Sciatic nerve (tissue), 2 donors: ENCODE measurements around the gene SLC51B. TPM values are rescaled to one million over a fixed set of nuclear protein-coding genes. Genes with fewer than 3 reads are reported as not detected.

Experiments used
- ATAC-seq: fragments of 200-7000 bp; cut with Tn5 transposase; one replicate; pipeline ENCODE4 v1.9.1; 2020; ENCODE audit warnings: mild to moderate bottlenecking, moderate library complexity
- DNase-seq: peaks from one replicate; pipeline ENCODE4 v3.0.0-alpha.2; 2020; ENCODE audit warnings: low spot score
- intact Hi-C: fragments of 100-400 bp; cut with DNase I; formaldehyde crosslinking; loops from one replicate; pipeline ENCODE4 v1.14.2; 2022
- total RNA-seq: library from RNA; stranded (reverse); fragmentation: NEBNext Ultra II Directional; extraction: Animal tissue kit (Norgen Biotek cat#: 25700); gene quantifications from one replicate; pipeline ENCODE4 v1.2.1, GENCODE V29; 2021
- donor health status: DM: no; HTN: no; CAD: no.
- donor health status: DM: no; HTN: no; CAD: no.

Gene SLC51B
- total RNA-seq, 1 donor from 2014 or later = 0.53 TPM

- DNase-seq (no peak), ATAC-seq (no peak)
- intact Hi-C loops = no loop called here
Measured at GRCh38 chr15:65077291-65077980, 32.2 kb downstream of the SLC51B start.

GRCh38 chr15:65077981-65078352, 32.8 kb downstream of the SLC51B start:
- ATAC-seq (peak; percentile 84), DNase-seq (peak; percentile 85)
- intact Hi-C loops = no loop called here

DNA sequence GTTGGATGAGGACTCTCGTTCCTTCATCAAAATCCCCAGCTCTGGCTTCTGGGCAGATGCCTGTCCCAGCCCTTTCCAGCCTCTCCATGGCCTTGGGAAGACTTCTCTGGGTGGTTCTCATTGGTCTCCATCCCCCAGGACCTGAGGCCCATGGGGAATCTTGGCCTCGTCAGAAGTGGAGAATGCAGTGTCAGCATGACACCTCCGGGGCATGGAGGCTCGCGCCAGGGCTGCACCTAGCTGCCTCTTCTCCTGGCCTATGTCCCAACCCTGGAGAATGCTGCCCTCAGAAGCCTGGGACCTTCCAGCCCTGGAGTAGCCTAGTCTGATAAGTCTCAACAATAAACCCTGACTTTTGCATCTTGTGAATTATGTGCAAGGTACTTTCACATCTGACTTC, 34.4 kb downstream of the SLC51B start:
- no peak for DNase-seq
- intact Hi-C loops = no loop called here
- no peak for ATAC-seq

- no peak for ATAC-seq
- no peak for DNase-seq
- intact Hi-C loops = no loop called here
Measured at GRCh38 chr15:65081270-65081669, 36.1 kb downstream of the SLC51B start.

DNA sequence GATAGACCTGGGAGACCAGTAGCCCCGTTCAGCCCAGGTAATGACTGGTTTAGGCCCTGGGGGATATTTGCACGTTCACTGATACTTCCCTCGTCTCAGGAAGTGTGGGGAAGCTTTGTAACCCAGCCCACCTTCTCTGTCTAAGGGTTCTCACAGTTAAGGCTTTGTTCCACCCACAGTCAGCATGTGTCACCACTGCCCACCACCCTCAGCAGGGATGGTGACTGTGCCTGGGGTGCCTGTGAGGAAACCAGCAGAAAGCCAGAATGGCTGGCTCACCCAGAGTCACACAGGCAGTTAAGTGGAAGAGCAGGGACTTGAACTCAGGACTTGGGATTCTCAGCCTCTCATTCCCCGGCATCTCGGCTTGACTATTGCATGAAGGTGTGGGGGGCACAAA, 36.6 kb downstream of the SLC51B start:
- intact Hi-C loops = no loop called here
- ATAC-seq (no peak), DNase-seq (no peak)

DNA sequence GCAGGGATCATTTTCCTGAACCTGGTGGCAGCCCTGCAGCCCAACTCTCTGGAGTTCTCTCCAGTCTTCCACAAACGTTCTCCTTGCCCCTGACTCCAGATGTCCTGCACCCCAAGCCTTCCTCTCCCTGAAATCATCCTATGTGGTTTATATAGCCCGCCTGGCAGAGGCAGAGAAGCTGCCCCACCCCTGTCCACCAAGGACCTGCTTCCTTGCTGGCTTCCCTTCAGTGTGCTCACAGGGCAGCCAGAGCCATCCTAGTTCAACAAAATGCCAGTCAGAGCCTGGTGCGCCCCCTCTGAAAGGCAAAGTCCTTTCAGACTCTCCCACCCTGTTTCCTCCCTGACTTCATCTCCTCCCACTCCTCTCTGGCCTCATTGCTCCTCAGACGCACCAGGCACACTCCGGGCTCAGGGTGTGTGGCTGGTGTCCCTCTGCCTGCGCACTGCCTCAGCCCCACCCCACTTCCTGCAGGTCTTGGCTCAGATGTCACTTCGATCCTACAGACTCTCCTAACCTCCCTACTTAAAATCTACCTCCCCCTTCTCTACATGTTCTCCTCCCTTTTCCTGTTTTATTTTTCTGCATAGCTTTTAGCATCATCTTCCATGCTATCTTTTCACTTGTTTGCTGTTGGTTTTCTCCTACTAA, 37.2 kb downstream of the SLC51B start:
- intact Hi-C loops = no loop called here
- DNase-seq = no peak
- peak; percentile 68 for ATAC-seq

- ATAC-seq (peak; percentile 38), DNase-seq (no peak)
- intact Hi-C loops = no loop called here
Measured at GRCh38 chr15:65083262-65083701, 38.1 kb downstream of the SLC51B start.

DNA sequence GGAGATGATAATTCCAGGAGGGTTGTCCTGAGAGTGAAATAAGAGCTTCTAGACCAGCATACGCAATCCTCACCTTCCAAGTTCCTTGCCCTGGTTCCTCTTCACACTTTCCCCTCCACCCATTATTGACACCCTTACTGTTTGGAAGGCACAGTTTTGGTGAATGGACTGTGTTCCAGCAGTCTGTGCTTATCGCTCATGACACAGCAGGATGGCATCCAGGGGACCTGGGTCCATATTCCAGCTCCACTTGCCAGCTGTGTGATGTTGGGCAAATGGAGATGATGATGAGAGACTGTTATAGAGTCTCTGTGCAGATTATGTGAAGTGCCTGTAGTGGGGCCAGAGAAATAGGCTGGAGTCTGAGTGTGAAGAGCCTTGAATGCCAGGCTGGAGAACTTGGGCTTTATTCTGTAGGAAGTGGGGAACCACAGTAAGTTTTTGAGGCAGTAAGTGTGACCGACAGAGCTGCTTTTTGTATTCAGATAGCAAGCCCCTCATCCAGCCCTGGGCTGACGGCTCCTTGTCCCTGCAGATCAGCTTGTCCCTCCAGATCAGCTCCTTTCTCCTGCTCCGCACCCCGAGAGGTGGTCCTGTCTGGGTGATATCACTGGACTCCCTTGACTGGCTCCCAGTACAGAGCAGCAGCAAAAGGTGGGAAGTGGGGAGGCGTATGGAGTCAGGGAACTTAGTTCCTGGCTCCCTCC, 39.5 kb downstream of the SLC51B start:
- no peak for DNase-seq
- ATAC-seq = no peak
- intact Hi-C loops = no loop called here

DNA sequence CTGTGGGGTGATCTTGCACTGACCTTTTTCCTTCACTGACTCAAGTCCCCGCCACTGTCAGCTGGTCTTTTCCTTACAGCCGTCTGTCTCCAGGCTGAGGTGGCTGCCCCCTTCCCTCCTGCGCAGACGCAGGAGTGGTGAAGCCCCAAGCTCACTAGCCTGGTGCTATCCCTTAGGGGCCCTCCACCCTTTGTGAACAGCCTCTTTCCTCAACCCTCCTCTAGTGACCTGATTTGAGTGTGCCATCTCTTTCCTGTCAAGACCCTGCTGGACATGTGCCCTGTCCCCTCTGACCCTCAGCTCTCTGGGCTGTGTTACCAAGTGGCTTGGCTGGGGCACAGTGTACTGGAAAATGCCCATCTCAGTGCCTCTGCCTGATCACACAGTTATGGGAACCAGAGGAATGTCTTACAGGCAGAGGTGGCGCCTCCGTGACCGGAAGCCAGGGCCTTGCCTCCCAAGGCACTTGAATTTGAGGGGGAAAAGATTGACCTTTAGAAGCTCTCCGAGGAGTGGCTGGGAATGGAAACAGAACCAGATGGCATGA, 40.1 kb downstream of the SLC51B start:
- no peak for ATAC-seq
- intact Hi-C loops = no loop called here
- DNase-seq = no peak

GRCh38 chr15:65085990-65086679, 40.9 kb downstream of the SLC51B start:
- ATAC-seq = no peak
- intact Hi-C loops = no loop called here
- DNase-seq = no peak

GRCh38 chr15:65086680-65087111, 41.5 kb downstream of the SLC51B start:
- no peak for DNase-seq
- no peak for ATAC-seq
- intact Hi-C loops = no loop called here

GRCh38 chr15:65087411-65087810, 42.2 kb downstream of the SLC51B start:
- ATAC-seq (no peak), DNase-seq (no peak)
- intact Hi-C loops = no loop called here

DNA sequence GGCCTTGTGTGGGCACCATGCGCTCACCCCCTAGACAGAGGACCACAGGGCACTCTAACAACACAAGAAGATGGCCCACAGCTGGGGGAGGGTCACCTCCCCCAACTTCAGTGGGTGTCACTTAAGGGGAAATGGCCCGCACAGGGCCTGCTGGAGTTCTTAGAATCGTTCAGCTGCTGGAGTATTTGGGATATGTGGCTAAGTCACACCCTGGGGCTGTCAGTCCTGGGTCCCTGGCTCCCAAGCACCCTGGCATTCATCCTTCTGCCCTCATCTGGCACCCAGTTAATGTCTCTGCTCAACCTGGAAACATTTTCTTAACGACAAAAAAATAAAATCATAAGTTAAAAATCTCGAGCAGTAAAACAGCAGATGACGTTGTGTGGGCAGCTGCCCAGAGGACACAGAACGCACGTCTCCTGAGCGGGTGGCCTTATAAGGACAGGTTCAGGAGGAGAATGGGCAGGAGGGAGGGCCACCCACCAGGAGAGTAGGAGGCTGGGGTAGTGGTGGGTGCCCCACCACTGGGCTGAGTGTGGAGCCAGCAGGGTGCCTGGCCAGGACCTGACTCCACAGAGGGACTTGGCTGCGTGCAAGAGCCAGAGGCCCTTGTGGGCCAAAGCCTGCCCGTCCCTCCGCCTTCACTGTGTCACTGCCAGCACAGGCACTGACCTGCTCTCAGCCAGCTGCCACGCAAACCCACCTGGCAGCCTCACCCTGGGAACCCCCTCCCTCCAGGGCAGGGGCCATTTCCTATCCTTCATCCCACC, 42.9 kb downstream of the SLC51B start:
- intact Hi-C loops = no loop called here
- ATAC-seq (peak; percentile 58), DNase-seq (no peak)

- ATAC-seq (no peak), DNase-seq (no peak)
- intact Hi-C loops = no loop called here
Measured at GRCh38 chr15:65088643-65089021, 43.4 kb downstream of the SLC51B start.

DNA sequence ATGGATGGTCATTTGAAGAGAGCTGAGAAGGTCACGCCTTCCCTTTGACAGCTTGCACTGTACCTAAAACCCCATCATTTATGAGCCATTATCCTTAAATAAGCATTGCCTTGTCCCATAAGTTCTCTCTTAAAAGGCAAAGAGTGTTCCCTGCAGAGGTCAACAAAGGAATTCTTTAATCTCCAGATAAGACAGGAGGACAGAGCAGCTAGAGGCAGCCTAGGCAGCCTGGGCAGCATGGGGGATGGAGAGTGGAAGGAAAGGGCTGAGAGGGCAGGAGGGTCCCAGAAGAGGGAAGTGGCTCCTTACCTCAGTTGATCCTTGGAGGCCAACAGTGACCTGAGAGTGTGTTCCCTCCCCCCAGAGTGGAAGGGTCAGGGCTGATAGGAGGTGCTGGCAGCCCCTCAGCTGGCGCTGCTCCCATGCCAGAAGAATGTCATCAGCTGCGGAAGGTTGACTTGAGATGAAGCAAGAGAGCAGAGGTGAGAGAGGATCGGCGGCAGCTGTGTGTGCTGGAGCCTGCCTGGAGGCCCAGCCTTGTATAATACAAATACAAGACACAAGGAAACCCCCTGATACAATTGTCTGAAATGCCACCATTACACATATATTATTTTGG, 44.1 kb downstream of the SLC51B start:
- intact Hi-C loops = no loop called here
- no peak for DNase-seq
- ATAC-seq = peak; percentile 68

DNA sequence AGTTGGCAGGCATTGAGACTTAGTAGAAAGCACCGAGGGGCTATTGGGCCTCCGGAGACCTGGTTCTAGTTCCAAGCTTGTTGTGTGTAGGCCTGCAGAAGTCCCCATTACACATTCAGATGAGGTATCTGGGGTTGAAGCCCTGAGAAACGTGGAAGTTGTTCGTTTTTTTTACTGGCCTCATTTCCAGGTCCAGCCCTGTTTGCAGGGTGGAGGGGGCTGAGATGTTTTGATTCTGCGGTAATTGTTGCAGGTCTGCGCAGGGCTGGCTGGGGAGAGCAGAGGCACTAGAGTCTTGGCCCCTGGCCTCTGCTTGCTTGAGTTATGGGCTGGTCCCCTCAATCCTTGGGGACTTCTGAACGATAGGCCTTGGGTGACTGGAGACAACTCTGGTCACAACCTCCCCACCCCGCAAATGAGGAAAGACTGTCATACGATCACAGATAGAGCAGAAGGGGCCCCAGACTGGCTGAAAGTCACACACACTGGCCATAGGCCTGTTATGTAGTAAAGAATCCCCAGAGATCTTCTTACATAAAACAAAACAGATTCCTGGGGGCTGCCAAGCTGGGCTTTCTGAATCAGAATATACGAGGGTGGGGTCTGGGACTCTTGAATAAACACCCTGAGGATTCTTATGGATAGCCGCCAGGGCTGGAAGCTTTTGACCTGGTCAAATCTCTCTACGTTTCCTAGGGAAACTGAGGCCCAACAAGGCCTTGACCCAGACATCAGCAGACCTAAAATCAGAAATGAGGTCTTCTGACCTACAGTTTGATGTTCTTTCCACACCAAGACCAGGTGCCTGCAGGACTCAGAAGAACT, 47.0 kb downstream of the SLC51B start:
- intact Hi-C loops = no loop called here
- ATAC-seq (no peak), DNase-seq (peak; percentile 45)
